ENCODE results near the gene LEUTX.
"Not testable (repeated sequence)": the region's sequence is repeated elsewhere in the genome, so short reads cannot be mapped to it uniquely, and the experiment has no call there.

The LEUTX gene

DNA sequence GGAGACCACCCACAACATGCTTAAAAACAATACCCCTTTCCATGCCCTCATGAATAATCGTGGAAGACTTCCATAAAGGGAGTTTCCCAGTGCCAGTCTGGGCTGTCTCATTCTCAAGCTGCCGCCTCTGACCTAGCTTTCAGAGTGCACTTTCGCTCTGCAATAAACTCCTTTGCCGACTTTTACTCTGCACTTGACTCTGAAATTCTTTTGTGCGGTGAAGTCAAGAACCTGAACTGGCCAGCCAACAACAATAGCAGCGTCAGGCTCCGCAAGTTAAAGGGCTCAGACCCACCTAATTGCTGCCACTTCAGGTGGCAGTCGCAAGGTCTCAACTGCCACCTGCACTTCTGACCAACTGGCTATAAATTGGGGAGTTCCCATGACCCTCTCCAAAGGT, 10.3 kb upstream of the LEUTX start:
- Histone ChIP-seq H3K27ac (no peak overlapping the region), H3K4me3 (no peak overlapping the region)

DNA sequence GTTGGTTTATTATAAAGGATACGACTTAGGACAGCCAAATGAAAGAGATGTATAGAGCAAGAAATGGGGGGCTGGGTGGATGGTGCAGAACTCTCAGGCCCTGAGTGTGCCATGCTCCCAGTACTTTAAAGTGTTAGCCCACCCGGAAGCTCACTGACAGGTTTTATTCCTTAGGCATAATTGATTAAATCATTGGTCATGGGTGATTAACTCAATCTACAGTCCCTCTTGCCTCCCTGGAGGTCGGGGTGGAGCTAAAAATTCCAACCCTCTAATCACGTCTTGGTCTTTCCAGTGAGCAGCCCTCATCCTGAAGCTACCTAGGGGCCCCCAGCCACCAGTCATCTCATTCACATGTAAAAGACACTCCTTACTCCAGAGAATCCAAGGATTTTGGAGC, 9.9 kb upstream of the LEUTX start:
- no peak overlapping the region for H3K4me3 ChIP-seq

DNA sequence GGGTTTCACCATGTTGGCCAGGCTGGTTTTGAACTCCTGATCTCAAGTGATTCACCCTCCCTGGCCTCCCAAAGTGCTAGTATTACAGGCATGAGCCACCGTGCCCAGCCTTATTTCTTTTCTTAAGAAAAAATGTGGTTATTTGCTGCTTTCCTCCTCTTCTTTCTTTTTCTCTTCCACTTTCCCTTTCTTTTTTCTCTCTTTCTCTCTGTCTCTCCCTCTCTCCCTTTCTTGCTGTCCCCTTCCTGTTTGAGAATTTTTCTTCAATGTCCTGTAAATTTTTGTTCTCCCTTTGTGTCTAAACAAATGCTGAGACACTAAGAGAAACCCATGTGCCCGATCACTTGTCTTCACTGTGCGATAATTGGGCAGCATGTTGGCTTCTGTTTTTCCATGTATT, 2.2 kb downstream of the LEUTX start:
- Histone ChIP-seq H3K27ac (no peak overlapping the region), H3K4me3 (no peak overlapping the region)

More for the DNA sequence above, 9.9 kb upstream of the LEUTX start:
- H3K27ac ChIP-seq: no peak overlapping the region

DNA sequence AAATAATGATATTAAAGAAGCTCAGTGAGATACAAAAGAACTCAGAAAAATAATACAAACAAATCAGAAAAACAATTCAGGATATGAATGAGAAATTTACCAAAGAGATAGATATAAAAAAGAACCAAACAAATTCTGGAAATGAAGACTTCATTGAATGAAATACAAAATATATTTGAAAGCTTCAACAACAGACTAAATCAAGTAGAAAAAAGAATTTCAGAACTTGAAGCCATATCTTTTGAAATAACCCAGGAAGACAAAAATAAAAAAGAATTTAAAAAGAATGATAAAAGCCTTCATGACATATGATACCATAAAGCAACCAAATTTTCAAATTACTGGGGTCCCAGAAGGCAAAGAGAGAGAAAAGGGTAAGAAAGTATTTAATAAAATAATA, 9.6 kb downstream of the LEUTX start:
- H3K4me3 ChIP-seq: no peak overlapping the region
- H3K27ac ChIP-seq: no peak overlapping the region

DNA sequence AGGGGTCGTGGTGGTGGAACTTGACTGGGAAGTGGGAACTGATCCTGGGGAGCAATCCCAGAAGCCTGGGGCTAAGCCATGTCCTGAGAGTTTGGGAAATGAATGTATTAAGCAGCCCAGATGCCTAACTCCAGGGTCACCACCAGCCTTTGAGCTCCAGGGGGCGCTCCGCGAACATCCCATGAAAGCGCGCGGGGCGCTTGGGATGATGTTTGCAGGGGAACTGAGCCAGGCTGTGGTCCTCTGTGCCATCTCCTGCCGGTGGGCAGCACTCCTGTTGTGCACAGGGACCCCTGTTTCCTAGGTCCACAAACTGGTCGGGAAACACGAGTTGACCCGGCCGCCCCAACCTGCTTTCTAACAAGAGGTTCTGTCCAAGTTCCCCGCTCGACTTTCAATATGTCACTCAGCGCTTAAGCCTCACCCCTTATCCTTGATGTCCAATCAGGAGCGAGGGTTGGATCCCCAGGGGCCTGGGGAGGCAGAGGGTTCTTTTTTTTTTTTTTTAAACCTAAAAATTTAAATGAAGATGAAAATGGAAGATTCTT, 14.4 kb downstream of the LEUTX start:
- Histone ChIP-seq H3K27ac (no peak overlapping the region), H3K4me3 (peak overlapping the region; percentile 17 to 37 (median 24))

DNA sequence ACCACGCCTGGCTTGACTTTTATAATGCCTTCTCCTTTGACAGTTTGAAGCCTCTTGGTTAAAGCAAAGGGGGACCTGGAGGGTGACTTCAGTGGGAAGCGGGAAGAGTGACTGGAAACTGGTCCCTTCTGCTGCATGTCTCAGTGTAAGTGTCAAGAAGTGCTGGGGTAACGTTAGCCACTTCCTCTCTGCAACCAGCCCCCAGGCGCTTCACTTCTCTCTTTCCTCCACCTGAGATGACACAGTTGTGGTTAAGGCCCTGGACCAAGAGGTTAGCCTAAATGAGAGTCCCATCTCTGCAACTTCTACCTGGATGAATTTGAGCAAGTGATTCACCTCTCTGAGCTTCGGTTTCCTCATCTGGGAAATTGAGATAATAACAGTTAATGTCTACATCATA, 16.3 kb downstream of the LEUTX start:
- Histone ChIP-seq H3K4me3 (no peak overlapping the region), H3K27ac (no peak overlapping the region)

DNA sequence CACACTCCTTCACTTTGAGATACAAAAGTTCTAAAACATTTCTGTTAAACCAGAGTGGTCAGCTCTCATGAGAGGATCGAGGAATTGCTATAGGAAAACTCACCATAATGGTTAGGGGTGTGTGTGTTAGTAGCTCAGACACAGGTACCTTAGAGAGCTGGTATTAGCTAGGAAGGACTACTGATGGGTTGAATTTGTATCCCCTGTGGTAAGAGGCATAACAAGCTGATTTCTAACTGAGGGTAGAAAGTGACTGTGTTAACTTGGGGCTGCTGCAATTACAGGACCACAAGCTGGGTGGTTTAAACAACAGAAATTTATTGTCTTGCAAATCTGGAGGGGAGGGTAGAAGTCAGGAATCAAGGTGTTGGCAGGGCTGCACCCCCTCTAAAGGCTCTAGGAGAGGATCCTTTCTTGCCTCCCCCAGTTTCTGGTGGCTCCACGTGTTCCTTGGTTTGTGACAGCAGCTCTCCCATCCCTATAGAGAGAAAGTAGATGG, 17.4 kb downstream of the LEUTX start:
- Histone ChIP-seq H3K4me3 (no peak overlapping the region), H3K27ac (no peak overlapping the region)

DNA sequence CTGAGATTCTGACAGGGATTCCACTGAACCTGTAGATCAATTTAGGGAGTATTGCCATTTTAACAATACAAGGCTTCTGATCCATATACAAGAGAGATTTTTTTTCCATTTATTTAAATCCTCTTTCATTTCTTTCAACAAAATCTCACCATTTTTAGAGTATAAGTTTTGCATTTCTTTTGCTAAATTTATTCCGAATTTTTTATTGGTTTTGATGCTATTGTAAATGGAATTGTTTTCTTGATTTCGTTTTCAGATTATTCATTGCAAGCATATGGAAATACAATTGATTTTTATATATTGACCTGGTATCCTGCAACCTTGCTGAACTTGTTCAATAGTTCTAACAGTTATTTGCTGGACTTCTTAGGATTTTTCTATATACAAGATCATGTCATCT, 18.4 kb downstream of the LEUTX start:
- Histone ChIP-seq H3K4me3 (no peak overlapping the region), H3K27ac (no peak overlapping the region)

DNA sequence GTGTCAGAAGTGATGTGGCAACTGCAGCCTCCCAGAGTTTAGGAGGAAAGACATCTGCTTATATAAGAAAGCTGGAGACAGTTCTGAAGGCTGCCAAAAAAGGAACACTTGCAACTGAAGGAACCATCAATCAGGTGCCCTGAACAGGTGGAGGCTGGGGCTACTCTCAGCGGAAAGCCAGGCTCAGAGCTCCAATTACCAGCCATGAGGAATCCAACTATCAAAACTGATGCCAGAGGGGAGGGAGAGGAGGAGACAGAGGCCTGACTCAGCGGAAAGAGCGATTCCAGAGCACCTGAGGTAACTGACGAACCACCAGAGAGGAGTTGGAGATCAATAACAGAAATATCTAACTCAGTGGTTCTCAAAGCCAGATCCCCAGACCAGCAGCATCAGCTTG, 24.3 kb downstream of the LEUTX start:
- Histone ChIP-seq H3K4me3 (no peak overlapping the region), H3K27ac (no peak overlapping the region)

DNA sequence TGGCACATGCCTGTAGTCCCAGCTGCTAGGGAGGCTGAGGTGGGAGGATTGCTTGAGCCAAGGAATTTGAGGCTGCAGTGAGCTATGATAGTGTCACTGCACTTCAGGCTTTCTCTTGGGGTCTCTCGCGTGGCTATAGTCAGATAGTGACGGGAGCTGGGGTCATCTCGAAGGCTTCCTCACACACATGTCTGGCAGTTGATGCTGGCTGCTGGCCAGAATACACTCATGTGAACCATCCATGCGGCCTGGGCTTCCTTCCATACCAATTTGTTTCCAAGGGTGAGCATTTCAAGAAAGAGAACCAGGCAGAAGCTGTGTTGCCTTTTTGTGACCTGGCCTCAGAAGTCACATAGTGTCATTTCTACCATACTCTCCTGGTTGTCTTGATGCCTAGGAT, 26.4 kb downstream of the LEUTX start:
- H3K27ac ChIP-seq: no peak overlapping the region

DNA sequence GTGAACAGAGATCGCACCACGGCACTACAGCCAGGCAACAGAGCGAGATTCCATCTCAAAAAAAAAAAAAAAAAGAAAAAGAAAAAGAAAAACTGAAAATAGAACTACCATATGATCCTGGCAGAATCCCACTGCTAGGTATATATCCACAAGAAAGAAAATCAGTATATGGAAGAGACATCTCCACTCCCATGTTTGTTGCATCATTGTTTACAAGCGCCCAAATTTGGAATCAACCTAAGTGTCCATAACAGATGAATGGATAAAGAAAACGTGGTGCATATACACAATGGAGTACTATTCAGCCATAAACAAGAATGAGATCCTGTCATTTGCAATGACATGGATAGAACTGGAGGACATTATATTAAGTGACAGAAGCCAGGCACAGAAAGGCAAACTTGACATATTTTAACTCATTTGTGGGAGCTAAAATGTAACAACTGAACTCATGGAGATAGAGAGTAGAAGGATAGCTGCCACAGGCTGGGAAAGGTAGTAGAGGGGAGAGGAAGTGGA, 29.3 kb downstream of the LEUTX start:
- Histone ChIP-seq H3K4me3 (no peak overlapping the region), H3K27ac (no peak overlapping the region)

More for the DNA sequence above, 26.4 kb downstream of the LEUTX start:
- no peak overlapping the region for H3K4me3 ChIP-seq

DNA sequence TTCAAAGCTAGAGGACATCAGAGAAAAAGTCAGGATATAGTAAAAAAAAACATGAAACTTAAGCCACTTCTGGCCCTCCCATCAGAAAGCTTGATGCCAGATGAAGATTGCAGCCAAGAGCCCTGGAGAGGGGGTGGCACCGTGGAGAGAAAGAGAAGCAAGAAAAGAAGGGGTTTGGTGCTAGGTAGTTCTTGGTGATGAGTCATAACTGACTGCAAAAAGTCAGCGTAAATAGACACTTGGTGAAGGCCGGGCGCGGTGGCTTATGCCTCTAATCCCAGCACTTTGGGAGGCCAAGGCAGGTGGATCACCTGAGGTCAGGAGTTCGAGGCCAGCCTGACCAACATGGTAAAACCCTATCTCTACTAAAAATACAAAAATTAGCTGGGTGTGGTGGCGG, 30.0 kb downstream of the LEUTX start:
- H3K27ac ChIP-seq, H3K4me3 ChIP-seq: not testable (repeated sequence)

DNA sequence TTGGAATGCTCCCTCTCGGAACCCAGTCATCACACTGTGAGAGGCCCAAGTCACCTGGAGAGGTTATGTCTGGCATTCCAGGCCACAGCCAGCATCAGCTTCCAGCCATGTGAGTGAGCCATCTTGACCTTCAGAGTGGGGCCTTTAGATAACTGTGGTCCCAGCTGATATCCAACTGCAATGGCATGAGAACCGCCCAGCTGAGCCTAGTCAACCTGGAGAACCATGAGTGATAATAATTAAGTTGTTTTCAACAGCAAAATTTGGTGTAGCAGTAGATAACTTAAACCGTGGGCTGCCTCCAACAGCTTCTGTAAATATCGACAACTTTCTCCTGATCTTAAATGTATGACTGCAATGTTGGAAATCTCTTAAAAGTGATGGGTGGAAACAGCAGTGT, 30.7 kb downstream of the LEUTX start:
- no peak overlapping the region for H3K27ac ChIP-seq
- no peak overlapping the region for H3K4me3 ChIP-seq

DNA sequence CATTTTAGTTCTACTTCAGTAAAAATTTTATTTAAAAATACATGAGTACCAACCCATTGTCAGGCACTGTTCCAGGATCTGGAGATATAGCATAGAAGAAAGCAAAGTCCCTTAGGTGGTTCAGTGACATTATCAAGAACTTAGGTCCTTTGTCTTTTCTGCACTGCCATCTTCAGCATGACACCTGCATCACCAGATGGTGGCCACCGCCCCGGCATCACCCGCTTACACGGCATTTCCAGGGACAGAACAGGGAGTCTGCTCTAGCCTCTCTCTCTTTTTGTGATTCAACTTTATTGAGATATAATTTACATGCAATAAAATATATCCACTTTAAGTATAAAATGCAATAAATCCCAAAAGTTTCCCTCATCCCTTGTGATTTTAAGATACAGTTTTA, 31.8 kb downstream of the LEUTX start:
- Histone ChIP-seq H3K27ac (no peak overlapping the region), H3K4me3 (no peak overlapping the region)

DNA sequence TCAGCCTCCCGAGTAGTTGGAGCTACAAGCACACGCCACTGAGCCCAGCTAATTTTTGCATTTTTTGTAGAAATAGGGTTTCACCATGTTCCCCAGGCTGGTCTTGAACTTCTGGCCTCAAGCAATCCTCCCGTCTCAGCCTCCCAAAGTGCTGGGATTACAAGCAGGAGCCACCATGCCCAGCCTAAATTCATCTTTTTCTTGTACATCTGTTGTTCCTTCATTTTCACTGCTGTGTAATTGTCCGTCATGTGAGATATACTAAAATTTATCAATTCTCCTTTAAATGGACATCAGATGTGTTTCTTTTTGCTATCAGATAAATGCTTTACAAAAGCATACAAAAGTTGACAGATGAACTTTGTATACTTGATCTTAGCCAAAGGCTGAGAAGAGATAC, 32.4 kb downstream of the LEUTX start:
- Histone ChIP-seq H3K4me3 (no peak overlapping the region), H3K27ac (no peak overlapping the region)

DNA sequence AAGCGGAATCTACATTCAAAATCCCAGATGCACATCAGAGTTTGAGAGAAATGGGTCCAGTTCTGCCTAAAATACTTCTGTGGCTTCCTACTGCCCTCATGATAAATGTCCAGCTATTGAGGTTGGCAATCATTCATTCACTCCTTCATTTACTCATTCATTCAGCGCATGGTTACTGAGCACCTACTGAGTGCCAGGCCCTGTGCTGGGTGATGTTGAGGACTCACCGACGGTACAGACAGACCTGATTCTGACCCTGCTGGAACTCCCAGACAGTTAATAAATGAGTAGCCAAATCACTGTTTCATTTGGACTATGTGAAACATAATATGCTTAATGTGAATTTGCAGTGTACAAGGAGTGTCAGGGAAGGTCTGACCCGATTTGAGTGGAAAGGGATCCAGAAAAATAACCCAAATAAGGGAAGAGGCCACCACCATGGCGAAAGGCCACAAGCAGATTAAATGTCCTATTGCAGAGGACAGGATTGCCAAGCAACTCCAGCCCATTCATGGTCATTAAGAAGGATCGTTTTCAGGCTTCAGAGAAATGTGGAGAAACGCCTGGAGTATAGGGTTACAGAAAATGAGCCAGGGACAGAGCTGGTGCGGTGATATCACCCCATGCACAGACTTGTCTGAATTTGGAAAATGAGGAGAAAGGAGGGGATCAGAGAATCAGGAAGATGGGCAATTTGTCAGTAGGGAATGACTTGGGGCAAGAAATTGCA, 34.8 kb downstream of the LEUTX start:
- Histone ChIP-seq H3K27ac (no peak overlapping the region), H3K4me3 (no peak overlapping the region)

DNA sequence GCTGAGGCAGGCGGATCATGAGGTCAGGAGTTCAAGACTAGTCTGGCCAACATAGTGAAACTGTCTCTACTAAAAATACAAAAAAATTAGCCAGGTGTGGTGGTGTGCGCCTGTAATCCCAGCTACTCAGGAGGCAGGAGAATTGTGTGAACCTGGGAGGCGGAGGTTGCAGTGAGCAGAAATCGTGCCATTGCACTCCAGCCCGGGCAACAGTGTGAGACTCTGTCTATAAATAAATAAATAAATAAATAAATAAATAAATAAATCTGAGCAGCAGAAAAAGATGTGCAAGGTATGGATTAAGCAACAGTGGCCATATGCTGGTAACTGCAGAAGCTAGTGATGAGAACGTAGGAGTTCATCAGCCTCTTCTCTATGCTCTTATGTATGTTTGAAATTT, 35.5 kb downstream of the LEUTX start:
- H3K27ac ChIP-seq, H3K4me3 ChIP-seq: not testable (repeated sequence)

DNA sequence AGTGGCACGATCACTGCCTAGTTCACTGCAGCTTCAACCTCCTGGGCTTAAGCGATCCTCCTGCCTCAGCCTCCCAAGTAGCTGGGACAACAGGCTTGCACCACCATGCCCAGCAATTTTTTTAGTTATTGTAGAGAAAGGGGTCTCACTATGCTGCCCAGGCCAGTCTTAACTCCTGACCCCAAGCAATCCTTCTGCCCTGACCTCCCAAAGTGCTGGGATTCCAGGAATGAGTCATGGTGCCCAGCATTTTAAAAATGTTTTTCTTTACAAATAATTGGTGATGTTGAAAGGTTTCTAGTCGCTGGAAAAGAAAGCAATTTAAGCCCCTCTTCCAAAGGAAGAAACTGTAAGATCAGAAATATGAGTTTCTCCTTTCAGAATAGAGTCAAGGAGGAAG, 35.9 kb downstream of the LEUTX start:
- H3K4me3 ChIP-seq: no peak overlapping the region
- H3K27ac ChIP-seq: no peak overlapping the region

DNA sequence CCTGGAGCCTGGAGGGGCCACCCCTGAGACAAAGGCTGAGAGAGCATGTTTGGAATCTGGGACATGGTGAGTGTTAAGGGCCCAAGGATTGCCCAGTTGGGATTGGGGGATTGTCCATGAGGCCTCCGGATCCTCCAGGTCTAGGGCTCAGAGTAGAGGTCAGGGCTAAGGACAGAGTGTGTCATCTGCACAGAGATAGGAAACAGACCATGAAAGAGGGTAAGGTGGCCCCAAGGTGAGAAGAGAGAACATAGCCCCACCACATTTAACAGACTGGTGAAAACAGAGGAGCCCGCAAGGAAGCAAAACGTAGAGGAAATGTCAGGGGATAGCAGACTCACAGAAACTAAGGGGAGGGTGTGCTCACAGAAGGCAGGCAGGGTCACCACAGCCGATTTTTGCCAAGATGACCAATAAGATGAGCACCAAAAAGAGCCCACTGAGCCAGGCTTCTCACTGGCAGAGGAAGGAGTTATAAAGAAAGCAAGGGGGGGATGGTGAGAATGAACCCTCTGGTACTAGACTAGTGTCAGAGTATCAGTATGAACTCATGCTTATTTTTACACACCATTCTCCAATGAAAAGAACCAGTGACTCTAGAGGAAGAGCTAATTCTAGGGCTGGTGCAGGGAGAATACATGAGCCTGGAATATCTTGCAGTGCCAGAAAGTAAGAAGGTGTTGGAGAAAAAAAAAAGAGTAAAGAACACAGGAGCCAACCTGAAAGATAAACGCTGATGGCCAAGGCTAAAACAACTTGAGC, 37.8 kb downstream of the LEUTX start:
- Histone ChIP-seq H3K27ac (no peak overlapping the region), H3K4me3 (no peak overlapping the region)

DNA sequence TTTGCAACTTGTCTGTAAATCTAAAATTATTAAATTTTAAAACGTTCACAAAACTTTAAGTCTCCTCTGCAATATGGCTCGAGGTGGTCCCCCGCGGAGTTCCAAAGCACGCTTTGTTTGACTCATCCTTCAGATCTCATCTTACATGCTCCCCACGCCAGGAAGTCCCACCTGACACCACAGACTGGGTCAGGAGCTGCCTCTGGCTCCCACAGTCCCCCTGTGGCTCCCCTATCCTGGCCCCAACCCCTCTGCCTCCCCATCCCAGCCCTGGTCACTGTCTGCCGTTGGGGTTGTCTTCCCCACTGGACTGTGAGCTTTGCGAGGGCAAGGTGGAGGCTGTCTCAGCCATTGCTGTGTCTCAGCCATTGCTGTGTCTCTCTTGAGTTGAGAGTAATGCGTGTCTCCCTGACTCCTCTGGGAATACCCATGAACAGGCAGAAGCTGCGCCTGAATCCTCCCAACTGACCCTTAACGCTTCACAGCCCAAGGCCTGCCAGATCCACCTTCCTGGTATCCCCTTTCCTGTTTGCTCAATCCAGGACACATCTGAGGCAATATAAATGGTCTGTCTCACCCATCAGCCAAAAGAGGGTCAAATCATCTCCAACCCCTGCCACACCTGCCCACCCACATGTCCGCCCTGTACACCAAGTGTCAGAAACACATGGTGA, 39.4 kb downstream of the LEUTX start:
- Histone ChIP-seq H3K4me3 (no peak overlapping the region), H3K27ac (no peak overlapping the region)

All from skin epidermis (tissue), 12 donors.